Measurements from ENCODE around the gene GADD45B.
"Not testable (repeated sequence)": the region's sequence is repeated elsewhere in the genome, so short reads cannot be mapped to it uniquely, and the experiment has no call there.

GADD45B gene

GRCh38 chr19:2491130-2491801, 15.3 kb downstream of the GADD45B start:
- Histone ChIP-seq H3K9me3 (ENCODE audit: low read length) (no peaks in the 10 kb centered on the region), H3K27me3 (ENCODE audit: insufficient read depth, low read length) (peaks cover 54% of the 10 kb centered on the region), H3K36me3 (ENCODE audit: insufficient read depth, low read length) (no peaks in the 10 kb centered on the region)

GRCh38 chr19:2492870-2493269, 16.9 kb downstream of the GADD45B start:
- no peaks in the 10 kb centered on the region for H3K4me1 ChIP-seq (ENCODE audit: insufficient read depth, low read length)
- no peaks in the 10 kb centered on the region for H3K9me3 ChIP-seq (ENCODE audit: low read length)
- no peak overlapping the region for H3K4me3 ChIP-seq (ENCODE audit: low read length)
- no peak overlapping the region for H2AFZ ChIP-seq (ENCODE audit: low read depth, low read length)
- H3K36me3 ChIP-seq (ENCODE audit: insufficient read depth, low read length), result no peaks in the 10 kb centered on the region
- H3K27me3 ChIP-seq (ENCODE audit: insufficient read depth, low read length), result peaks cover 50% of the 10 kb centered on the region

More at GRCh38 chr19:2491130-2491801, 15.3 kb downstream of the GADD45B start:
- H2AFZ ChIP-seq (ENCODE audit: low read depth, low read length), result no peak overlapping the region
- H3K4me1 ChIP-seq (ENCODE audit: insufficient read depth, low read length), result no peaks in the 10 kb centered on the region
- no peak overlapping the region for H3K4me3 ChIP-seq (ENCODE audit: low read length)

GRCh38 chr19:2493448-2493847, 17.5 kb downstream of the GADD45B start:
- peaks cover 44% of the 10 kb centered on the region for H3K27me3 ChIP-seq (ENCODE audit: insufficient read depth, low read length)
- not testable (repeated sequence) for H3K4me1 ChIP-seq (ENCODE audit: insufficient read depth, low read length); H3K9me3 ChIP-seq (ENCODE audit: low read length); H3K4me3 ChIP-seq (ENCODE audit: low read length); H2AFZ ChIP-seq (ENCODE audit: low read depth, low read length); H3K36me3 ChIP-seq (ENCODE audit: insufficient read depth, low read length)

GRCh38 chr19:2494084-2494446, 18.1 kb downstream of the GADD45B start:
- Histone ChIP-seq H3K36me3 (ENCODE audit: insufficient read depth, low read length) (no peaks in the 10 kb centered on the region), H2AFZ (ENCODE audit: low read depth, low read length) (no peak overlapping the region), H3K4me1 (ENCODE audit: insufficient read depth, low read length) (no peaks in the 10 kb centered on the region), H3K27me3 (ENCODE audit: insufficient read depth, low read length) (peaks cover 39% of the 10 kb centered on the region), H3K9me3 (ENCODE audit: low read length) (no peaks in the 10 kb centered on the region), H3K4me3 (ENCODE audit: low read length) (no peak overlapping the region)

GRCh38 chr19:2494447-2495129, 18.7 kb downstream of the GADD45B start:
- Histone ChIP-seq H2AFZ (ENCODE audit: low read depth, low read length) (no peak overlapping the region), H3K4me1 (ENCODE audit: insufficient read depth, low read length) (no peaks in the 10 kb centered on the region), H3K27me3 (ENCODE audit: insufficient read depth, low read length) (peaks cover 36% of the 10 kb centered on the region)

GRCh38 chr19:2495130-2495641, 19.3 kb downstream of the GADD45B start:
- Histone ChIP-seq H3K27me3 (ENCODE audit: insufficient read depth, low read length) (peaks cover 35% of the 10 kb centered on the region), H3K4me3 (ENCODE audit: low read length) (peak overlapping the region; percentile 16), H2AFZ (ENCODE audit: low read depth, low read length) (no peak overlapping the region), H3K9me3 (ENCODE audit: low read length) (no peaks in the 10 kb centered on the region), H3K36me3 (ENCODE audit: insufficient read depth, low read length) (no peaks in the 10 kb centered on the region), H3K4me1 (ENCODE audit: insufficient read depth, low read length) (no peaks in the 10 kb centered on the region)

More at GRCh38 chr19:2494447-2495129, 18.7 kb downstream of the GADD45B start:
- Histone ChIP-seq H3K4me3 (ENCODE audit: low read length) (peak overlapping the region; percentile 16), H3K9me3 (ENCODE audit: low read length) (no peaks in the 10 kb centered on the region), H3K36me3 (ENCODE audit: insufficient read depth, low read length) (no peaks in the 10 kb centered on the region)

GRCh38 chr19:2495651-2496316, 19.9 kb downstream of the GADD45B start:
- Histone ChIP-seq H3K4me3 (ENCODE audit: low read length) (no peak overlapping the region), H2AFZ (ENCODE audit: low read depth, low read length) (no peak overlapping the region), H3K27me3 (ENCODE audit: insufficient read depth, low read length) (peaks cover 32% of the 10 kb centered on the region)

GRCh38 chr19:2497186-2497585, 21.3 kb downstream of the GADD45B start:
- Histone ChIP-seq H3K9me3 (ENCODE audit: low read length) (no peaks in the 10 kb centered on the region), H3K27me3 (ENCODE audit: insufficient read depth, low read length) (peaks cover 27% of the 10 kb centered on the region), H3K4me3 (ENCODE audit: low read length) (no peak overlapping the region), H3K36me3 (ENCODE audit: insufficient read depth, low read length) (no peaks in the 10 kb centered on the region), H3K4me1 (ENCODE audit: insufficient read depth, low read length) (no peaks in the 10 kb centered on the region), H2AFZ (ENCODE audit: low read depth, low read length) (no peak overlapping the region)

More at GRCh38 chr19:2495651-2496316, 19.9 kb downstream of the GADD45B start:
- Histone ChIP-seq H3K9me3 (ENCODE audit: low read length) (no peaks in the 10 kb centered on the region), H3K4me1 (ENCODE audit: insufficient read depth, low read length) (no peaks in the 10 kb centered on the region), H3K36me3 (ENCODE audit: insufficient read depth, low read length) (no peaks in the 10 kb centered on the region)

GRCh38 chr19:2500156-2500555, 24.2 kb downstream of the GADD45B start:
- Histone ChIP-seq H3K9me3 (ENCODE audit: low read length) (no peaks in the 10 kb centered on the region), H3K36me3 (ENCODE audit: insufficient read depth, low read length) (no peaks in the 10 kb centered on the region), H3K27me3 (ENCODE audit: insufficient read depth, low read length) (peaks cover 15% of the 10 kb centered on the region), H3K4me1 (ENCODE audit: insufficient read depth, low read length) (no peaks in the 10 kb centered on the region), H3K4me3 (ENCODE audit: low read length) (no peak overlapping the region), H2AFZ (ENCODE audit: low read depth, low read length) (no peak overlapping the region)

- Histone ChIP-seq H3K36me3 (ENCODE audit: insufficient read depth, low read length) (no peaks in the 10 kb centered on the region), H3K4me3 (ENCODE audit: low read length) (no peak overlapping the region), H3K27me3 (ENCODE audit: insufficient read depth, low read length) (peaks cover 15% of the 10 kb centered on the region), H3K4me1 (ENCODE audit: insufficient read depth, low read length) (no peaks in the 10 kb centered on the region), H2AFZ (ENCODE audit: low read depth, low read length) (no peak overlapping the region), H3K9me3 (ENCODE audit: low read length) (no peaks in the 10 kb centered on the region)
These were observed 24.9 kb downstream of the GADD45B start for GRCh38 chr19:2500841-2501261.

GRCh38 chr19:2503521-2504109, 27.7 kb downstream of the GADD45B start:
- Histone ChIP-seq H3K9me3 (ENCODE audit: low read length) (no peaks in the 10 kb centered on the region), H3K4me3 (ENCODE audit: low read length) (no peak overlapping the region), H3K27me3 (ENCODE audit: insufficient read depth, low read length) (peaks cover 7% of the 10 kb centered on the region), H3K4me1 (ENCODE audit: insufficient read depth, low read length) (no peaks in the 10 kb centered on the region), H2AFZ (ENCODE audit: low read depth, low read length) (no peak overlapping the region), H3K36me3 (ENCODE audit: insufficient read depth, low read length) (no peaks in the 10 kb centered on the region)

GRCh38 chr19:2506656-2507055, 30.7 kb downstream of the GADD45B start:
- not testable (repeated sequence) for H2AFZ ChIP-seq (ENCODE audit: low read depth, low read length); H3K4me3 ChIP-seq (ENCODE audit: low read length); H3K4me1 ChIP-seq (ENCODE audit: insufficient read depth, low read length); H3K9me3 ChIP-seq (ENCODE audit: low read length); H3K27me3 ChIP-seq (ENCODE audit: insufficient read depth, low read length); H3K36me3 ChIP-seq (ENCODE audit: insufficient read depth, low read length)

GRCh38 chr19:2507109-2507508, 31.2 kb downstream of the GADD45B start:
- Histone ChIP-seq H3K4me1 (ENCODE audit: insufficient read depth, low read length) (no peaks in the 10 kb centered on the region), H3K27me3 (ENCODE audit: insufficient read depth, low read length) (peaks cover 4% of the 10 kb centered on the region), H2AFZ (ENCODE audit: low read depth, low read length) (no peak overlapping the region), H3K36me3 (ENCODE audit: insufficient read depth, low read length) (no peaks in the 10 kb centered on the region), H3K4me3 (ENCODE audit: low read length) (no peak overlapping the region), H3K9me3 (ENCODE audit: low read length) (no peaks in the 10 kb centered on the region)

All from neuron (in vitro differentiated cells).